Endodermal cell (in vitro differentiated cells): Measurements from ENCODE around the gene ADAMTS17. TPM values are rescaled to one million over a fixed set of nuclear protein-coding genes. Genes with fewer than 3 reads are reported as not detected.

Experiments used
- DNase-seq: peaks from one replicate; pipeline ENCODE4 v3.0.0-alpha.2; 2017
- H3K27ac ChIP-seq: 2 replicates; pipeline ENCODE4 v1.5.1; 2013; ENCODE audit warnings: mild to moderate bottlenecking, low read depth, low read length, moderate library complexity
- H3K27me3 ChIP-seq: 2 replicates; pipeline ENCODE4 v1.6.1; 2013; ENCODE audit warnings: mild to moderate bottlenecking, low read length, moderate library complexity; ENCODE audit not compliant: insufficient read depth, control insufficient read depth, poor library complexity, severe bottlenecking
- H3K36me3 ChIP-seq: 2 replicates; pipeline ENCODE4 v1.7.0; 2013; ENCODE audit warnings: mild to moderate bottlenecking, low read length, moderate library complexity; ENCODE audit not compliant: control insufficient read depth, insufficient read depth
- H3K4me1 ChIP-seq: one replicate; pipeline ENCODE4 v1.7.0; 2013; ENCODE audit warnings: low read length; ENCODE audit not compliant: control insufficient read depth, insufficient read depth
- H3K4me3 ChIP-seq: 2 replicates; pipeline ENCODE4 v1.5.1; 2013; ENCODE audit warnings: mild to moderate bottlenecking, low read length, moderate library complexity
- H3K9ac ChIP-seq: 2 replicates; pipeline ENCODE4 v1.6.1; 2013; ENCODE audit warnings: mild to moderate bottlenecking, low read length, moderate library complexity; ENCODE audit not compliant: poor library complexity, severe bottlenecking; ENCODE audit errors: extremely low read depth
- H3K9me3 ChIP-seq: 2 replicates; pipeline ENCODE4 v1.6.1; 2013; ENCODE audit warnings: mild to moderate bottlenecking, low read length, moderate library complexity; ENCODE audit not compliant: control insufficient read depth
- H3K27ac Mint-ChIP-seq: 2 replicates; pipeline ENCODE4 v1.8.0; 2020; ENCODE audit warnings: mixed read lengths
- H3K27me3 Mint-ChIP-seq: 2 replicates; pipeline ENCODE4 v1.8.0; 2021; ENCODE audit warnings: mild to moderate bottlenecking, mixed read lengths; ENCODE audit not compliant: insufficient read depth
- H3K36me3 Mint-ChIP-seq: 2 replicates; pipeline ENCODE4 v1.8.0; 2020; ENCODE audit warnings: low read depth, mixed read lengths
- H3K4me1 Mint-ChIP-seq: 2 replicates; pipeline ENCODE4 v1.8.0; 2020; ENCODE audit warnings: mixed read lengths
- H3K4me3 Mint-ChIP-seq: 2 replicates; pipeline ENCODE4 v1.8.0; 2020; ENCODE audit warnings: mild to moderate bottlenecking, moderate library complexity, mixed read lengths
- H3K9me3 Mint-ChIP-seq: 2 replicates; pipeline ENCODE4 v1.8.0; 2020; ENCODE audit warnings: mild to moderate bottlenecking, mixed read lengths
- WGBS, 2 experiments: methylation state at CpG; one replicate each; pipeline versions ENCODE4 v1.1.5 to v1.1.7; 2013; ENCODE audit warnings: missing lambda C conversion rate in 2 of 2, mixed read lengths in 1 of 2; ENCODE audit not compliant: insufficient coverage in 1 of 2, insufficient read length in 1 of 2; 5-methylcytosine and 5-hydroxymethylcytosine counted together
- total RNA-seq, 2 donors: library from RNA; stranded (reverse); fragmentation: NEBNext Ultra II Directional in 1 of 2; extraction: Animal tissue kit (Norgen Biotek cat#: 25700) in 1 of 2; gene quantifications; 2 replicates in 1 of 2; 3 replicates in 1 of 2; pipeline ENCODE4 v1.2.1, GENCODE V29; 2021
- TF ChIP-seq, protein P1 (sequence below): fragments of 200-600 bp; sonication (generic); conservative IDR thresholded peaks from 2 replicates; pipeline ENCODE4 v1.5.0; 2021; ENCODE audit warnings: antibody characterized with exemption, mild to moderate bottlenecking

Gene ADAMTS17
- total RNA-seq, 2 donors from 2014 or later: 0.82 to 2.3 TPM

DNA sequence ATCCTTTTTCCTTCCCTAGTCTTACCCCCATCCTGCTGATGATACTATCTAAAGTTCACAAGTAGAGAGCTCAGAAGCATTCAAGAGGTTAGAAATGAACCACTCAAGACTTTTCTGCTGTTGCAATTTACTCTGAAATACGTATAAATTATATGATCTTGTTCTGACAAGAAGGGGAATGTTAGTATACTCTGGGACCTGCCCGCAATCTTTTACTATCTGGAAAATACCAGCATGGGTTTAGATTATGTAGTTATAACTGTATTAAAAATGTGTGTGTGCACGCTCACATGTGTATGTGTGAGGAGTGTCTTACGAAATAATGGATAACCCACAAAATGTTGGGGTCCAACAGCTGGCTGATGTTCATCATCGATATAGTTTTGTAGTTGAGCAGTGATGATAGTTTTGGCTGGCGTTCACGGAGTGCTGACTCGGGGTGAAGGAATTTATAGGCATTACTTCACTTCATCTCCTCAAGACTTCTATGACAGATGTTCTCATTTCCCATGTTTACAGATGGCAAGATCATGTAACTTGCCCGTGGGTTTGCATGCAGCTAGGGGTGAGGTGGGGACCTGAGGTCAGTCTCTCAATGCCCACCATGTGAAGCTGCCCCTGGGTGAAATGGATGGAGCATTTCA is 311.1 kb downstream of the ADAMTS17 start:
- Histone ChIP-seq H3K4me1 (no peaks in the 10 kb centered on the region), H3K9me3 (peaks cover 9% of the 10 kb centered on the region), H3K27me3 (no peaks in the 10 kb centered on the region), H3K27ac (no peak overlapping the region), H3K4me3 (no peak overlapping the region), H3K36me3 (no peaks in the 10 kb centered on the region), H3K9ac (no peak overlapping the region)
- Mint-ChIP-seq H3K27ac (no peak overlapping the region), H3K4me1 (peaks cover 3% of the 10 kb centered on the region), H3K9me3 (peaks cover 17% of the 10 kb centered on the region), H3K36me3 (no peaks in the 10 kb centered on the region), H3K4me3 (no peak overlapping the region), H3K27me3 (peaks cover 5% of the 10 kb centered on the region)
- TF ChIP-seq, protein P1, sequence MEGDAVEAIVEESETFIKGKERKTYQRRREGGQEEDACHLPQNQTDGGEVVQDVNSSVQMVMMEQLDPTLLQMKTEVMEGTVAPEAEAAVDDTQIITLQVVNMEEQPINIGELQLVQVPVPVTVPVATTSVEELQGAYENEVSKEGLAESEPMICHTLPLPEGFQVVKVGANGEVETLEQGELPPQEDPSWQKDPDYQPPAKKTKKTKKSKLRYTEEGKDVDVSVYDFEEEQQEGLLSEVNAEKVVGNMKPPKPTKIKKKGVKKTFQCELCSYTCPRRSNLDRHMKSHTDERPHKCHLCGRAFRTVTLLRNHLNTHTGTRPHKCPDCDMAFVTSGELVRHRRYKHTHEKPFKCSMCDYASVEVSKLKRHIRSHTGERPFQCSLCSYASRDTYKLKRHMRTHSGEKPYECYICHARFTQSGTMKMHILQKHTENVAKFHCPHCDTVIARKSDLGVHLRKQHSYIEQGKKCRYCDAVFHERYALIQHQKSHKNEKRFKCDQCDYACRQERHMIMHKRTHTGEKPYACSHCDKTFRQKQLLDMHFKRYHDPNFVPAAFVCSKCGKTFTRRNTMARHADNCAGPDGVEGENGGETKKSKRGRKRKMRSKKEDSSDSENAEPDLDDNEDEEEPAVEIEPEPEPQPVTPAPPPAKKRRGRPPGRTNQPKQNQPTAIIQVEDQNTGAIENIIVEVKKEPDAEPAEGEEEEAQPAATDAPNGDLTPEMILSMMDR: no peak
- WGBS, 2 experiments: 89 to 100% methylated on average over 4 to 9 of the region's 9 CpGs
- DNase-seq: peak; percentile 7

DNA sequence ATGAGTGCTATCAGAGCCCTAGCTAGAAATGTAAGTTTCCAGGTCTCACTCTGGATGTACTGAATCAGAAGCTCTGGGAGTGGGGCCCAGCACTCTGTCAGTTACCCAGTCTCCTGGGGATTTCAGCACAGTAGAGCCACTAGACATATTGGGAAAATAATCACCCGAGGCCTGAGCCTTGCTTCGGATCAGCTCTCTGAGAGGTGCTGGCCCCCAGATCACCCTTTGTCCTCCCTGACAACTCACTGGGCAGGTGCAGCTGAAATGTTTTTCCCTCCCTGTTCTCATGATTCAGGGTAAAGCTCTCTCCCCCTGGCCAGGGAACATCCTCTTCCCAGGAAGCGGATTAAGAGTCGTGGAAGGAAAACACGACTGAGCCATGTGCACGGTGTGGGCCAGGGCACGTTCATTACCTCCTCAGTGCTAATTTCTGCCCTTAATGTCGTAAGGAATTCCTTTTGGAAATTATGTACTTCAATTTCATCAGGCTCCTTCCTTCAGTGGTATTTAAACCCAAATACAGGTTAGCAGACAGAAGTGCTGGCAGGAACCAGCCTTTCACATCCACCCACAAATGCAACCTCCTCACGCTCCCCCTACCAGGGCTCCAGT is 311.8 kb downstream of the ADAMTS17 start:
- Histone ChIP-seq H3K9ac (no peak overlapping the region), H3K27me3 (no peaks in the 10 kb centered on the region), H3K9me3 (peaks cover 9% of the 10 kb centered on the region), H3K4me1 (no peaks in the 10 kb centered on the region), H3K27ac (no peak overlapping the region), H3K4me3 (no peak overlapping the region), H3K36me3 (no peaks in the 10 kb centered on the region)
- H3K27me3 Mint-ChIP-seq: peaks cover 5% of the 10 kb centered on the region
- no peaks in the 10 kb centered on the region for H3K36me3 Mint-ChIP-seq
- TF ChIP-seq, protein P1: no peak
- peaks cover 3% of the 10 kb centered on the region for H3K4me1 Mint-ChIP-seq
- peaks cover 17% of the 10 kb centered on the region for H3K9me3 Mint-ChIP-seq
- DNase-seq: peak; percentile 16
- H3K4me3 Mint-ChIP-seq: no peak overlapping the region
- WGBS, 2 experiments: 94 to 97% methylated on average over 5 to 9 of the region's 9 CpGs
- no peak overlapping the region for H3K27ac Mint-ChIP-seq

DNA sequence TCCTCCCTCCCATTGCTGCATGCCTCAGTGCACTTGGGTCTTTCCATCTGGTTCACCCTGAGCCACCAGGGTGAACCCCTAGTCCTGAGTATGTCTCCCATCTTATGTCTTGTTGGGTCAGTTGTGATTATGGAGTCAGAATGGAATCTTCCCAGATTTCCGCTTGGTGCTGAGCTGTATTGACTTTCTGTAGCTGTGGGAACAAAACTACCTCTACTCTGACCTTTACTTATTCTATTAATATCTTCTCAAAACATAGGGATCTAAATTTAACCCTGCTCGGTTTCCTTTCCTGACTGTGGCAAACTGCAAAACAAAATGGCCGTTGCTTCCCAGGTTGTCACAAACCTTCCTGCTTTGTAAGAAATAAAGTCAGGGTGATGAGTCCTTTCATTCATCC is 312.7 kb downstream of the ADAMTS17 start:
- Histone ChIP-seq H3K4me1 (no peaks in the 10 kb centered on the region), H3K27ac (no peak overlapping the region), H3K27me3 (no peaks in the 10 kb centered on the region), H3K4me3 (no peak overlapping the region), H3K9me3 (peaks cover 9% of the 10 kb centered on the region), H3K36me3 (no peaks in the 10 kb centered on the region), H3K9ac (no peak overlapping the region)
- WGBS, 2 experiments: 90 to 93% methylated on average over 3 of the region's 3 CpGs
- DNase-seq: no peak
- Mint-ChIP-seq H3K4me1 (peaks cover 3% of the 10 kb centered on the region), H3K36me3 (no peaks in the 10 kb centered on the region), H3K4me3 (no peak overlapping the region), H3K9me3 (peaks cover 17% of the 10 kb centered on the region), H3K27ac (no peak overlapping the region), H3K27me3 (peaks cover 5% of the 10 kb centered on the region)
- TF ChIP-seq, protein P1: no peak
